Gastrocnemius medialis (tissue), 4 donors: Measurements from ENCODE around the gene NAA40.

Experiments used
- CTCF ChIP-seq, 5 experiments: fragments of 450-650 bp in 3 of 5; fragments of 200-600 bp in 2 of 5; sonication (generic) in 2 of 5; IDR thresholded peaks in 4 of 5; conservative IDR thresholded peaks in 1 of 5; 1 replicate in 4 of 5; 2 replicates in 1 of 5; pipeline ENCODE4 v1.5.1; 2016 to 2019; ENCODE audit warnings: antibody characterized with exemption in 5 of 5, mild to moderate bottlenecking in 3 of 5, moderate library complexity in 3 of 5
- POLR2A ChIP-seq, 2 donors: fragments of 450-650 bp; IDR thresholded peaks; one replicate each; pipeline ENCODE4 v1.6.1; 2017; ENCODE audit warnings: antibody characterized with exemption in 2 of 2, mild to moderate bottlenecking in 2 of 2, moderate library complexity in 2 of 2

DNA sequence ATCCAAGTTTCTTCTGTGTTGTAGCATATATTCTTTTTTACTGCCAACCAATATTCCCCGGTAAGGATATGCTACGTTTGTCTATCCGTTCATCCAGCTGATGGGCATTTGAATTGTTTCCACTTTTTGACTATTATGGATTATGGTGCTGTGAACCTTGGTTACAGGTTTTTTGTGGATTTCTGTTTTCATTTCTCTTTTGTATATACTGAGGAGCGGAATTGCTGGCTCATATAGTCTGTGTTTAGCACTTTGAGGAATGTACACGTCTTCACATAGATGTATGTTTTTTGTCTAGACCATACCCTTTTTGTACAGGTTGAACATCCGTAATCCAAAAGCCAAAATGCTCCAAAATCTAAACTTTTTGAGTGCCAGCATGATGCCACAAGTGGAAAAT, 45.4 kb upstream of the NAA40 start:
- TF ChIP-seq POLR2A (IDR thresholded peaks at IDR 0.05) (no peak), CTCF (IDR thresholded peaks at IDR 0.05 in 4 of 5, conservative IDR thresholded peaks at IDR 0.05 in 1 of 5) (no peak)
